ENCODE measurements around the gene POLA2. TPM values are rescaled to one million over a fixed set of nuclear protein-coding genes. Genes with fewer than 3 reads are reported as not detected.

The POLA2 gene
- total and polyA plus RNA-seq, 2 donors (not counting 3 experiments of a cell fraction or from before 2014, with no cell fraction given): 24.0 to 30.0 TPM

DNA sequence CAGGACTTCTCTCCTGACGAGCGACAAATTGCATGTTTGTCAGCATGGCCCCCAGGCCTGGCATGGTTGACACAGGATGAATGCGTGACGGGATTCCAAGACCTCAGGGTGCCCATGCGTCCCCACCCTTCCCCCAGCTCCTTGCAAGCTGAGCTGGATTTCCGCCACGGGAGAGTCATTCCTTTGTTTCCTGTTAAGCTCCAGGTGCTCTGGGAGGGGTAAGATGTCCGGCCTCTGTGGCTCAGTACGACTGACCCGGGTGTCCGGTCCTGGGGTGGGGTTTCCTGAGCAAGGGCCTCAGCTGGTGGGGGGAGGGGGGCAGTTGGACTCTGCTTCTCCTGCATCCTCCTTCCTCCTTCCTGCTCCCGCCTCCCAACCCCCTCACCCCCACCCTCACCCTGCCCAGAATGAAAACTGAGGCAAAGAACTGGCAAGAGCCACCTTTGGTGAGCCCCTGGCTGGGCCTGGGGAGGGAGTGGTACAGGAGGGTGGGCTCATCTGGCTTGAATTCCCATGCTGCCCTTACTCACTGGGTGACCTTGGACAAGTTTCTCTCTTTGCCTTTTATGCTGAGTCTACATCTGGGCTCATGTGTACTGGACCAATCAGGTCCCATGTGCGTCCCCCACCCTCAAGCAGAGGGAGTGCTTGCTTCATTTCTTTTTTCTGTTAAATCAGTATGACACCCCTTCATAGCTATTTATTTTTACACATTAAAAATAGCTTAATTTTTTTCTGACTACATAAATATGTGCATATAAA, 55.4 kb downstream of the POLA2 start:
- Histone ChIP-seq H4K20me1 (replicated peaks; ENCODE audit: control insufficient read depth, extremely low read depth, insufficient read depth, low read length) (no peaks in the 10 kb centered on the region), H3K27me3 (ENCODE audit: control insufficient read depth in 2 of 2, insufficient read depth in 2 of 2, low read length in 2 of 2) (no peaks in the 10 kb centered on the region), H3K4me3 (replicated peaks in 1 of 3; ENCODE audit: insufficient read depth in 1 of 3, low read depth in 1 of 3, low read length in 3 of 3) (peak overlapping the region; percentile 87 to 97 (median 90)), H3K9me1 (replicated peaks; ENCODE audit: control insufficient read depth, extremely low read depth, insufficient read depth, low read length) (no peaks in the 10 kb centered on the region), H3K27ac (ENCODE audit: insufficient read depth, low read depth, low read length) (peak overlapping the region; percentile 84), H3K4me1 (ENCODE audit: control insufficient read depth, extremely low read depth, insufficient read depth, low read length) (peaks cover 31% of the 10 kb centered on the region), H3K79me2 (ENCODE audit: control insufficient read depth, insufficient read depth, low read length) (peaks cover 82% of the 10 kb centered on the region), H3K36me3 (ENCODE audit: control insufficient read depth in 2 of 2, extremely low read depth in 1 of 2, insufficient read depth in 2 of 2, low read length in 2 of 2) (peaks cover 18 to 20% of the 10 kb centered on the region in 2 experiments), H3K9me3 (replicated peaks; ENCODE audit: control insufficient read depth, insufficient read depth, low read length) (no peaks in the 10 kb centered on the region), H3K9ac (replicated peaks; ENCODE audit: extremely low read depth, insufficient read depth, low read length) (peak overlapping the region; percentile 73), H3K4me2 (ENCODE audit: insufficient read depth, low read length) (peak overlapping the region; percentile 65), H2AFZ (ENCODE audit: low read depth, low read length) (no peak overlapping the region)
- peak; percentile 80 for DNase-seq (ENCODE audit: low read depth, low spot score)
- POLR2A ChIA-PET: interaction anchor here (0.6 to 3.9 kb wide), 7 partner anchors 9 to 55 kb away, joined by 3 to 65 read pairs (median 3); no protein-coding TSS in a partner anchor
- dilution Hi-C loops (cut with MboI; ENCODE audit: extremely low pct_ligation_motif_present, low sequenced_read_pairs): no loop called here
- intact Hi-C loops (cut with micrococcal nuclease): loop anchor here (2.0 to 5.0 kb wide), 2 partner anchors 115 to 198 kb away; no protein-coding TSS in a partner anchor
- BruUV-seq (replicated peaks): no TSS peak
- TF ChIP-seq CTCF (IDR thresholded peaks at IDR 0.05; ENCODE audit: extremely low read depth in 1 of 2, insufficient read depth in 1 of 2, low read depth in 1 of 2, low read length in 2 of 2): no peak
- peak; percentile 43 for TF ChIP-seq MYC (IDR thresholded peaks at IDR 0.05; ENCODE audit: low read depth, low read length)
- TF ChIP-seq FOS (IDR thresholded peaks at IDR 0.05; ENCODE audit: borderline replicate concordance, insufficient read depth, low read length): peak; percentile 89
- peak; percentile 78 for TF ChIP-seq POLR2A (IDR thresholded peaks at IDR 0.05; ENCODE audit: low read depth, low read length)
- TF ChIP-seq, protein P1, sequence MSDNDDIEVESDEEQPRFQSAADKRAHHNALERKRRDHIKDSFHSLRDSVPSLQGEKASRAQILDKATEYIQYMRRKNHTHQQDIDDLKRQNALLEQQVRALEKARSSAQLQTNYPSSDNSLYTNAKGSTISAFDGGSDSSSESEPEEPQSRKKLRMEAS (IDR thresholded peaks at IDR 0.05; ENCODE audit: insufficient read depth, insufficient read length): peak; percentile 43
- no peak for TF ChIP-seq JUN (IDR thresholded peaks at IDR 0.05; ENCODE audit: borderline replicate concordance, insufficient read depth, insufficient read length, low read depth)
- peak; percentile 99 for TF ChIP-seq POLR2AphosphoS5 (IDR thresholded peaks at IDR 0.05; ENCODE audit: insufficient read depth, low read depth, low read length)
- TF ChIP-seq EZH2 (IDR thresholded peaks at IDR 0.05; ENCODE audit: borderline replicate concordance, low read depth, low read length, severe bottlenecking): no peak
- TF ChIP-seq GATA2 (IDR thresholded peaks at IDR 0.05; ENCODE audit: insufficient read depth, insufficient read length, low read depth, low read length): peak; percentile 76
- CTCF ChIA-PET: interaction anchor here (1.0 to 9.0 kb wide), 12 partner anchors 9 to 113 kb away, joined by 3 to 625 read pairs (median 22); partner anchors contain the start of genes DPF2, POLA2 and TIGD3
- peak; percentile 99 for FAIRE-seq

Data from endothelial cell of umbilical vein (primary cell).